Liver (tissue), 9 donors: ENCODE data around the gene TIMM22. TPM values are rescaled to one million over a fixed set of nuclear protein-coding genes. Genes with fewer than 3 reads are reported as not detected.

Source experiments
- DNase-seq: peaks from one replicate; pipeline ENCODE4 v3.0.0-alpha.2; 2017; ENCODE audit warnings: low spot score
- H3K27ac ChIP-seq, 2 donors: one replicate each; pipeline ENCODE4 v1.7.0; 2013; ENCODE audit warnings: inconsistent platforms in 2 of 2, low read length in 2 of 2, control low read depth in 1 of 2, low read depth in 1 of 2, mild to moderate bottlenecking in 1 of 2
- H3K27me3 ChIP-seq, 4 donors: one replicate each; pipeline versions ENCODE4 v1.6.1 to v1.7.0; 2013; ENCODE audit warnings: low read length in 3 of 4, inconsistent platforms in 1 of 4, mild to moderate bottlenecking in 1 of 4, moderate library complexity in 1 of 4; ENCODE audit not compliant: control insufficient read depth in 4 of 4, insufficient read depth in 4 of 4
- H3K36me3 ChIP-seq, 4 donors: one replicate each; pipeline versions ENCODE4 v1.6.1 to v1.7.0; 2013; ENCODE audit warnings: low read length in 3 of 4, mild to moderate bottlenecking in 3 of 4, low read depth in 1 of 4, moderate library complexity in 1 of 4; ENCODE audit not compliant: control insufficient read depth in 4 of 4, insufficient read depth in 3 of 4
- H3K4me1 ChIP-seq, 4 donors: one replicate each; pipeline versions ENCODE4 v1.6.1 to v1.7.0; 2013; ENCODE audit warnings: low read length in 3 of 4, mild to moderate bottlenecking in 3 of 4, moderate library complexity in 1 of 4; ENCODE audit not compliant: control insufficient read depth in 4 of 4, insufficient read depth in 4 of 4
- H3K4me3 ChIP-seq, 3 donors: one replicate each; pipeline versions ENCODE4 v1.6.1 to v1.7.0; 2013; ENCODE audit warnings: low read length in 3 of 3, control low read depth in 1 of 3, low read depth in 1 of 3, mild to moderate bottlenecking in 1 of 3
- H3K9ac ChIP-seq, 2 donors: one replicate each; pipeline ENCODE4 v1.7.0; 2013; ENCODE audit warnings: low read length in 2 of 2, mild to moderate bottlenecking in 2 of 2, moderate library complexity in 2 of 2, control low read depth in 1 of 2, low read depth in 1 of 2
- H3K9me3 ChIP-seq, 4 donors: one replicate each; pipeline versions ENCODE4 v1.6.1 to v1.7.0; 2013; ENCODE audit warnings: low read length in 3 of 4; ENCODE audit not compliant: control insufficient read depth in 4 of 4
- EGR1 ChIP-seq, 2 donors: IDR thresholded peaks; 2 replicates each; pipeline ENCODE4 v1.6.1; 2016 to 2018; ENCODE audit warnings: antibody characterized with exemption in 2 of 2, low read depth in 2 of 2
- FOXA1 ChIP-seq: IDR thresholded peaks from 2 replicates; pipeline ENCODE4 v1.6.1; 2016; ENCODE audit warnings: antibody characterized with exemption
- FOXA2 ChIP-seq: IDR thresholded peaks from 2 replicates; pipeline ENCODE4 v1.6.1; 2016; ENCODE audit warnings: antibody characterized with exemption
- GABPA ChIP-seq, 2 donors: IDR thresholded peaks in 1 of 2; conservative IDR thresholded peaks in 1 of 2; 2 replicates each; pipeline ENCODE4 v1.6.1; 2016; ENCODE audit warnings: antibody characterized with exemption in 2 of 2, mild to moderate bottlenecking in 1 of 2, moderate library complexity in 1 of 2
- HNF4A ChIP-seq, 2 donors: conservative IDR thresholded peaks; 2 replicates each; pipeline ENCODE4 v1.6.1; 2016; ENCODE audit warnings: antibody characterized with exemption in 2 of 2, mild to moderate bottlenecking in 2 of 2
- HNF4G ChIP-seq: IDR thresholded peaks from 2 replicates; pipeline ENCODE4 v1.6.1; 2016; ENCODE audit warnings: antibody characterized with exemption
- JUND ChIP-seq, 2 donors: IDR thresholded peaks; 2 replicates each; pipeline ENCODE4 v1.6.1; 2016; ENCODE audit warnings: antibody characterized with exemption in 2 of 2
- NR2F2 ChIP-seq: IDR thresholded peaks from 2 replicates; pipeline ENCODE4 v1.6.1; 2016; ENCODE audit warnings: antibody characterized with exemption
- RAD21 ChIP-seq, 2 donors: IDR thresholded peaks; 2 replicates each; pipeline ENCODE4 v1.6.1; 2016; ENCODE audit warnings: antibody characterized with exemption in 2 of 2, mild to moderate bottlenecking in 2 of 2
- RXRA ChIP-seq, 2 donors: IDR thresholded peaks; 2 replicates each; pipeline ENCODE4 v1.6.1; 2017 to 2018; ENCODE audit warnings: antibody characterized with exemption in 2 of 2, mild to moderate bottlenecking in 1 of 2
- SP1 ChIP-seq: IDR thresholded peaks from 2 replicates; pipeline ENCODE4 v1.6.1; 2018; ENCODE audit warnings: antibody characterized with exemption, mild to moderate bottlenecking
- TAF1 ChIP-seq: conservative IDR thresholded peaks from 2 replicates; pipeline ENCODE4 v1.6.1; 2016; ENCODE audit warnings: antibody characterized with exemption, mild to moderate bottlenecking
- YY1 ChIP-seq: IDR thresholded peaks from 2 replicates; pipeline ENCODE4 v1.6.1; 2016; ENCODE audit warnings: antibody characterized with exemption, mild to moderate bottlenecking
- WGBS: extraction: QIAGEN DNeasy Blood & Tissue Kit; methylation state at CpG from one replicate; pipeline ENCODE4 v1.1.7; 2013; 5-methylcytosine and 5-hydroxymethylcytosine counted together
- polyA plus RNA-seq, 2 donors: library from polyadenylated mRNA; stranded (reverse) in 1 of 2; unstranded in 1 of 2; fragments of 200-250 nt in 1 of 2; fragments of >200 nt in 1 of 2; fragmentation: Nextera tagmentation in 1 of 2; extraction: Ambion mirVana in 1 of 2; gene quantifications; one replicate each; pipeline versions ENCODE4 v1.2.1 to v1.2.3, GENCODE V29; 2013 to 2015
- total RNA-seq, 2 donors: library from RNA; depleted of rRNA; stranded (reverse); fragments of >200 nt; gene quantifications; one replicate each; pipeline ENCODE4 v1.2.3, GENCODE V29; 2014
- TF ChIP-seq, protein P1 (sequence below): fragments of 150-350 bp; IDR thresholded peaks from 2 replicates; pipeline ENCODE4 v1.5.1; 2017; ENCODE audit warnings: improper control_type of control experiment, low read depth, low read length; ENCODE audit not compliant: missing input control
- TF ChIP-seq, protein P2 (sequence below): IDR thresholded peaks from 2 replicates; pipeline ENCODE4 v1.6.1; 2016; ENCODE audit warnings: antibody characterized with exemption
- TF ChIP-seq, protein P3 (sequence below): IDR thresholded peaks from 2 replicates; pipeline ENCODE4 v1.6.1; 2016; ENCODE audit warnings: antibody characterized with exemption
- TF ChIP-seq, protein P4 (sequence below): IDR thresholded peaks from 2 replicates; pipeline ENCODE4 v1.6.1; 2016; ENCODE audit warnings: antibody characterized with exemption
- donor health status: healthy.
- donor health status: healthy.
- donor health status: healthy.
- donor health status: healthy.
- donor health status: healthy.

Gene TIMM22
- total and polyA plus RNA-seq, 4 donors: 4.4 to 5.0 (median 4.6) TPM

DNA sequence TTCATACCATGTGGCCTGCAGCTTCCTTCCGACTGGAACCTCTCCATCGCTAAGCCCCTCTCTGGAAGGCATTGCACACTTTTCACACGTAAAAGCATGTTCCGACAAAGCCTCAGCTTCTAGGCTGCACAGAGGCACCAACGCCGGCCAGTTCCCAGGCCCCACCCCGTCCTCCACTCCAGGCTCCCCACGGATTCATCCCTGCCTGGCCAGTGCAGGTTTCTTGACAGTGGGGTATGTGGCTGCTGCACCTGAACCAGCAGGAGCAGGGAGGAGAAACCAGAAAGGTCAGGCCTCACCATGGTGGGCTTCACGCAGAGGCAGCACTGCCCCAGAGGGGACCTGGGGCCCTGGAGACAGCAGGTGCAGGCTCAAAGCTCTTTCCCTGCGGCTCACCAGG lies 14.2 kb downstream of the TIMM22 start:
- H3K4me1 ChIP-seq: no peaks in the 10 kb centered on the region
- no peak overlapping the region for H3K4me3 ChIP-seq
- no peaks in the 10 kb centered on the region for H3K9me3 ChIP-seq
- 86% methylated on average over 10 of the region's 10 CpGs for WGBS
- peaks cover 0 to 7% (median 4%) of the 10 kb centered on the region in 4 donors for H3K36me3 ChIP-seq
- no peaks in the 10 kb centered on the region for H3K27me3 ChIP-seq
- no peak for DNase-seq
- no peak overlapping the region for H3K27ac ChIP-seq
- TF ChIP-seq GABPA (IDR thresholded peaks at IDR 0.05 in 1 of 2, conservative IDR thresholded peaks at IDR 0.05 in 1 of 2) (no peak), NR2F2 (no peak), HNF4A (conservative IDR thresholded peaks at IDR 0.05) (no peak), RAD21 (IDR thresholded peaks at IDR 0.05) (no peak), HNF4G (no peak), FOXA2 (no peak), FOXA1 (no peak), EGR1 (IDR thresholded peaks at IDR 0.05; ENCODE audit: low read depth in 2 of 2) (no peak), RXRA (IDR thresholded peaks at IDR 0.05) (no peak), YY1 (no peak), JUND (IDR thresholded peaks at IDR 0.05) (no peak)
- TF ChIP-seq, protein P1, sequence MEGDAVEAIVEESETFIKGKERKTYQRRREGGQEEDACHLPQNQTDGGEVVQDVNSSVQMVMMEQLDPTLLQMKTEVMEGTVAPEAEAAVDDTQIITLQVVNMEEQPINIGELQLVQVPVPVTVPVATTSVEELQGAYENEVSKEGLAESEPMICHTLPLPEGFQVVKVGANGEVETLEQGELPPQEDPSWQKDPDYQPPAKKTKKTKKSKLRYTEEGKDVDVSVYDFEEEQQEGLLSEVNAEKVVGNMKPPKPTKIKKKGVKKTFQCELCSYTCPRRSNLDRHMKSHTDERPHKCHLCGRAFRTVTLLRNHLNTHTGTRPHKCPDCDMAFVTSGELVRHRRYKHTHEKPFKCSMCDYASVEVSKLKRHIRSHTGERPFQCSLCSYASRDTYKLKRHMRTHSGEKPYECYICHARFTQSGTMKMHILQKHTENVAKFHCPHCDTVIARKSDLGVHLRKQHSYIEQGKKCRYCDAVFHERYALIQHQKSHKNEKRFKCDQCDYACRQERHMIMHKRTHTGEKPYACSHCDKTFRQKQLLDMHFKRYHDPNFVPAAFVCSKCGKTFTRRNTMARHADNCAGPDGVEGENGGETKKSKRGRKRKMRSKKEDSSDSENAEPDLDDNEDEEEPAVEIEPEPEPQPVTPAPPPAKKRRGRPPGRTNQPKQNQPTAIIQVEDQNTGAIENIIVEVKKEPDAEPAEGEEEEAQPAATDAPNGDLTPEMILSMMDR: no peak
- TF ChIP-seq, protein P2, sequence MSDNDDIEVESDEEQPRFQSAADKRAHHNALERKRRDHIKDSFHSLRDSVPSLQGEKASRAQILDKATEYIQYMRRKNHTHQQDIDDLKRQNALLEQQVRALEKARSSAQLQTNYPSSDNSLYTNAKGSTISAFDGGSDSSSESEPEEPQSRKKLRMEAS: no peak
- TF ChIP-seq, protein P3, sequence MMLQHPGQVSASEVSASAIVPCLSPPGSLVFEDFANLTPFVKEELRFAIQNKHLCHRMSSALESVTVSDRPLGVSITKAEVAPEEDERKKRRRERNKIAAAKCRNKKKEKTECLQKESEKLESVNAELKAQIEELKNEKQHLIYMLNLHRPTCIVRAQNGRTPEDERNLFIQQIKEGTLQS: no peak
- TF ChIP-seq, protein P4, sequence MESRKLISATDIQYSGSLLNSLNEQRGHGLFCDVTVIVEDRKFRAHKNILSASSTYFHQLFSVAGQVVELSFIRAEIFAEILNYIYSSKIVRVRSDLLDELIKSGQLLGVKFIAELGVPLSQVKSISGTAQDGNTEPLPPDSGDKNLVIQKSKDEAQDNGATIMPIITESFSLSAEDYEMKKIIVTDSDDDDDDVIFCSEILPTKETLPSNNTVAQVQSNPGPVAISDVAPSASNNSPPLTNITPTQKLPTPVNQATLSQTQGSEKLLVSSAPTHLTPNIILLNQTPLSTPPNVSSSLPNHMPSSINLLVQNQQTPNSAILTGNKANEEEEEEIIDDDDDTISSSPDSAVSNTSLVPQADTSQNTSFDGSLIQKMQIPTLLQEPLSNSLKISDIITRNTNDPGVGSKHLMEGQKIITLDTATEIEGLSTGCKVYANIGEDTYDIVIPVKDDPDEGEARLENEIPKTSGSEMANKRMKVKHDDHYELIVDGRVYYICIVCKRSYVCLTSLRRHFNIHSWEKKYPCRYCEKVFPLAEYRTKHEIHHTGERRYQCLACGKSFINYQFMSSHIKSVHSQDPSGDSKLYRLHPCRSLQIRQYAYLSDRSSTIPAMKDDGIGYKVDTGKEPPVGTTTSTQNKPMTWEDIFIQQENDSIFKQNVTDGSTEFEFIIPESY: no peak
- no peak overlapping the region for H3K9ac ChIP-seq

DNA sequence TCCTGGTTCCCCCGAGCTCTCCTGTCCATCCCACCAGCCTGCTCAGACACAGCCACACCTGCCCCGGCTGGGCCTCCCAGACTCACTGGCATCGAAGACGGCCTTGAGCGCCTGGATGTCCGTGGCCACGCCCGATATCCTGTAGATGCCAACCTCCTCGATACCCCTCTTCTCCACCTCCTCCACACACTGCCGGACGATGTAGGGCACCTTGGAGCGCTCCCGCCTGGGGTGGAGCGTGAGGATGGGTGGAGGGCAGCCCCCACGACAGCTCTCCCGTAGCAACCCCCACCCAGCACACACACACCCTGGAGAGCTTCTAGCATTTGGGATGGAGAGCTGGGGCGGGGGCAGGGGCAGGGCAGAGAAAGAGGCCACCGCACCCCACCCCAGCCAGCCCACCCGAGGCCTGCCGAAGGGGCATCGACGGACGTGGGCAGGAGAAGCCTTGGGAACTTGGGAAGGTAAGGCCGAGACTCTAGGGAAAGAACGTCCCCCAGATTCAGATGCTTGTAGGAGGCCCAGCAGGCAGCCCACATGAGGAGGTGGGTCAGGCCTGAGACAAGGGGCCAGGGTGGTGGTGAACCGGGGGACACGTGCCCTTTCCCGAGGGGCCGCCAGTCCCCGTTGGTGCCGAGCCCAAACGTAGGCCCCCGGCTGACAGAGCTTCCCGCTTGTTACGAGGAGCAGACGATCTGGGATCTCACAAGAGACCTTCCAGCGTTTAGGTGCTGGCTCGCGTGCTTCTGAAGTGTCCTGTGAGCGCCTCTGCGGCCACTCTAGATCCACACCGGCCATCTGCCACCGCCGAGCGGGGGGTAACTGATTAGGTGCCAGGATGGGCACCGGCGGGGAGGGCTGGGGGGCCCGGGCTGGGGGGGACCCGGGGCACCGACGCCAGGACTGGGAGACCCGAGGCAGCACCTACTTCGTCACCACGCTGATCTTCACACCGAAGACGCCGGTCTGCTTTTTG lies 15.1 kb downstream of the TIMM22 start:
- peaks cover 0 to 7% (median 4%) of the 10 kb centered on the region in 4 donors for H3K36me3 ChIP-seq
- TF ChIP-seq SP1 (no peak), RAD21 (IDR thresholded peaks at IDR 0.05) (no peak), HNF4A (conservative IDR thresholded peaks at IDR 0.05) (no peak), JUND (IDR thresholded peaks at IDR 0.05) (no peak), HNF4G (no peak), TAF1 (no peak), NR2F2 (no peak)
- TF ChIP-seq, protein P3: no peak
- H3K27me3 ChIP-seq: no peaks in the 10 kb centered on the region
- DNase-seq: no peak
- WGBS: 87% methylated on average over 57 of the region's 57 CpGs
- H3K4me1 ChIP-seq: no peaks in the 10 kb centered on the region
- H3K9me3 ChIP-seq: no peaks in the 10 kb centered on the region
- H3K4me3 ChIP-seq: no peak overlapping the region
- no peak overlapping the region for H3K9ac ChIP-seq
- no peak overlapping the region for H3K27ac ChIP-seq
